Left lung (tissue), 10 donors: Measurements from ENCODE around the gene TBC1D8. TPM values are rescaled to one million over a fixed set of nuclear protein-coding genes. Genes with fewer than 3 reads are reported as not detected.

Experiments
- ATAC-seq: fragments of 200-7000 bp; cut with Tn5 transposase; one replicate; pipeline ENCODE4 v1.9.1; 2020; ENCODE audit warnings: moderate library complexity
- DNase-seq, 4 donors: peaks; one replicate each; pipeline ENCODE4 v3.0.0-alpha.2; 2013 to 2020
- H3K27ac ChIP-seq, 2 donors: fragments of 200-600 bp; sonication (generic) in 1 of 2; one replicate each; pipeline versions ENCODE4 v1.5.0 to v1.8.0; 2020 to 2021
- H3K27me3 ChIP-seq, 2 donors: fragments of 200-600 bp; sonication (generic) in 1 of 2; one replicate each; pipeline versions ENCODE4 v1.5.0 to v1.8.0; 2020 to 2021
- H3K36me3 ChIP-seq, 2 donors: fragments of 200-600 bp; sonication (generic) in 1 of 2; one replicate each; pipeline versions ENCODE4 v1.5.0 to v1.8.0; 2020 to 2021
- H3K4me1 ChIP-seq, 2 donors: fragments of 200-600 bp; one replicate each; pipeline ENCODE4 v1.8.0; 2021
- H3K4me3 ChIP-seq, 2 donors: fragments of 200-600 bp; sonication (generic) in 1 of 2; one replicate each; pipeline versions ENCODE4 v1.5.0 to v1.8.0; 2020 to 2021; ENCODE audit warnings: mild to moderate bottlenecking in 1 of 2
- H3K9me3 ChIP-seq, 2 donors: fragments of 200-600 bp; sonication (generic) in 1 of 2; one replicate each; pipeline versions ENCODE4 v1.5.0 to v1.8.0; 2020 to 2021
- intact Hi-C, 2 donors: fragments of 100-400 bp; cut with DNase I; formaldehyde crosslinking; loops; one replicate each; pipeline versions ENCODE4 v1.11.2 to v1.14.2; 2022
- polyA plus RNA-seq, 6 donors: library from polyadenylated mRNA; unstranded; fragments of 120-200 nt; gene quantifications; one replicate each; pipeline ENCODE4 v1.2.1, GENCODE V29; 2013; ENCODE audit not compliant: insufficient read length in 6 of 6
- total RNA-seq, 2 donors: library from RNA; stranded (reverse); fragmentation: NEBNext Ultra II Directional; extraction: Animal tissue kit (Norgen Biotek cat#: 25700); gene quantifications; one replicate each; pipeline ENCODE4 v1.2.1, GENCODE V29; 2021
- TF ChIP-seq, protein P1 (sequence below), 2 donors: fragments of 200-600 bp; sonication (generic) in 1 of 2; IDR thresholded peaks; one replicate each; pipeline versions ENCODE4 v1.5.0 to v1.8.0; 2021; ENCODE audit warnings: antibody characterized with exemption in 2 of 2
- donor health status: DM: no; HTN: yes; CAD: no.
- donor health status: DM: no; HTN: no; CAD: no.

The TBC1D8 gene
- total and polyA plus RNA-seq, 8 donors = 11.7 to 36.5 (median 32.1) TPM

DNA sequence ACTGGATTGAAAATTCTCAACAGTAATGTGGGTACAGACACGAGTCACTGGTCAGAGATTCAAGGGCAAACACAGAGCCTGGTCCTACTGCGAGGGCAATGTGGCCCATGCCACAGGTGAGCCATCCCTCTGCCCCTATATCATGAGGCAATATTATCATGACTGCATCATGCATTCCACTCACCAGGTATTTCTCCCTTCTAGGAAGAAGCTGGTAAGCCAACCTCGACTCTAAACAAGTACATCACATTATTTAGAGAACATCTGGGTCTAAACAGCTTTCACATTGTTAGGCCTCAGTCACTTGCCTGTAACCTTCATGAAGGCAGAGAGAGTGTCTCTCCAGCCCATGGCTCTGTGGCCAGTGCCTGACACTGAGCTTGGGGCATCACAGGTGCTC, 163.6 kb downstream of the TBC1D8 start:
- no peak overlapping the region for H3K4me3 ChIP-seq
- ATAC-seq (no peak), DNase-seq (peak in 1 of 4 donors; percentile 7)
- no peaks in the 10 kb centered on the region for H3K36me3 ChIP-seq
- H3K4me1 ChIP-seq = no peaks in the 10 kb centered on the region
- TF ChIP-seq, protein P1, sequence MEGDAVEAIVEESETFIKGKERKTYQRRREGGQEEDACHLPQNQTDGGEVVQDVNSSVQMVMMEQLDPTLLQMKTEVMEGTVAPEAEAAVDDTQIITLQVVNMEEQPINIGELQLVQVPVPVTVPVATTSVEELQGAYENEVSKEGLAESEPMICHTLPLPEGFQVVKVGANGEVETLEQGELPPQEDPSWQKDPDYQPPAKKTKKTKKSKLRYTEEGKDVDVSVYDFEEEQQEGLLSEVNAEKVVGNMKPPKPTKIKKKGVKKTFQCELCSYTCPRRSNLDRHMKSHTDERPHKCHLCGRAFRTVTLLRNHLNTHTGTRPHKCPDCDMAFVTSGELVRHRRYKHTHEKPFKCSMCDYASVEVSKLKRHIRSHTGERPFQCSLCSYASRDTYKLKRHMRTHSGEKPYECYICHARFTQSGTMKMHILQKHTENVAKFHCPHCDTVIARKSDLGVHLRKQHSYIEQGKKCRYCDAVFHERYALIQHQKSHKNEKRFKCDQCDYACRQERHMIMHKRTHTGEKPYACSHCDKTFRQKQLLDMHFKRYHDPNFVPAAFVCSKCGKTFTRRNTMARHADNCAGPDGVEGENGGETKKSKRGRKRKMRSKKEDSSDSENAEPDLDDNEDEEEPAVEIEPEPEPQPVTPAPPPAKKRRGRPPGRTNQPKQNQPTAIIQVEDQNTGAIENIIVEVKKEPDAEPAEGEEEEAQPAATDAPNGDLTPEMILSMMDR (IDR thresholded peaks at IDR 0.05) = no peak
- intact Hi-C loops = loop anchor here in 1 of 2 donors (5.0 kb wide), 2 partner anchors 255 to 380 kb away; no protein-coding TSS in a partner anchor
- H3K27me3 ChIP-seq = no peaks in the 10 kb centered on the region
- H3K27ac ChIP-seq = no peak overlapping the region
- no peaks in the 10 kb centered on the region for H3K9me3 ChIP-seq

DNA sequence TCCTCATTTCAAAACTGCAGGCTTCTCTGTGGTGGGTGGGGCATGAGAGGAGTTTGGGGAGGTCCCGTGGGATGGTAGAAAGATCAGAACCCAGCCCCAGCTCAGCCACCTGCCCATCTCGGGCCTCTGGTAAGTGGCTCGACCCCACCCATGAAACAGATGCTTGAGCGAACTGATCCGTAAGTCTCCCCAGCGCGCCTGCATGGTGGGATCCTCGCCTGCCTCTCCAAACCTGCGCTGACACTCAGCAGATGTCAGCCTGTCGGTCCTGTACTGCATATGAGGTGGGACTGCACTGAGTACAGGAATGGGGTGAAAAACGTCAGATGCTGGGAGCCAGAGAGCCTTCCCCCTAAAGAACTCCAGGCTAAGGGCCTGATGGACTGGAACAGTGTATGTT, 165.0 kb downstream of the TBC1D8 start:
- Histone ChIP-seq H3K27me3 (no peaks in the 10 kb centered on the region), H3K36me3 (no peaks in the 10 kb centered on the region), H3K9me3 (no peaks in the 10 kb centered on the region), H3K4me3 (no peak overlapping the region), H3K4me1 (no peaks in the 10 kb centered on the region), H3K27ac (no peak overlapping the region)
- no peak for ATAC-seq
- intact Hi-C loops = loop anchor here in 1 of 2 donors (5.0 kb wide), 2 partner anchors 254 to 379 kb away; no protein-coding TSS in a partner anchor
- no peak for DNase-seq
- TF ChIP-seq, protein P1 (IDR thresholded peaks at IDR 0.05) = no peak

DNA sequence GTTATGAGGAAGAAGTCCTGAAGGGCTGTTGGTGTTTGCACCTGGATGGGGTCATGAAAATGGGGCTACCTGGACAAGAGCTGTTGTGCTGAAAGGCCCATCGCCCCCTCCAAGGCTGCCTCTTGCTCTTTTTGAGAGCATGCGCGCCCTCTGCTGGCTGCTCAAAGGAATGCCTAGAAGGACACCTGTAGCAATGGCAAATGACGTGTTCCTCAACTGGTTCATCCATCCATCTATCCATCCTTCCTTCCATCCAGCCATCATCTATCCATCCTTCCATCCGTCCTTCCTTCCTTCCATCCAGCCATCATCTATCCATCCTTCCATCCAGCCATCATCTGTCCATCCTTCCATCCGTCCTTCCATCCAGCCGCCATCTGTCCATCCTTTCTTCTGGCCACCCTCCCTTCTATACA, 166.3 kb downstream of the TBC1D8 start:
- peak; percentile 56 to 92 (median 78) for DNase-seq
- peak; percentile 87 for ATAC-seq
- H3K4me3 ChIP-seq = no peak overlapping the region
- TF ChIP-seq, protein P1 (IDR thresholded peaks at IDR 0.05) = peak; percentile 86 to 90
- no peaks in the 10 kb centered on the region for H3K4me1 ChIP-seq
- no peaks in the 10 kb centered on the region for H3K36me3 ChIP-seq
- no peaks in the 10 kb centered on the region for H3K9me3 ChIP-seq
- intact Hi-C loops = loop anchor here in 1 of 2 donors (5.0 kb wide), 2 partner anchors 253 to 378 kb away; no protein-coding TSS in a partner anchor
- no peak overlapping the region for H3K27ac ChIP-seq
- H3K27me3 ChIP-seq = no peaks in the 10 kb centered on the region

DNA sequence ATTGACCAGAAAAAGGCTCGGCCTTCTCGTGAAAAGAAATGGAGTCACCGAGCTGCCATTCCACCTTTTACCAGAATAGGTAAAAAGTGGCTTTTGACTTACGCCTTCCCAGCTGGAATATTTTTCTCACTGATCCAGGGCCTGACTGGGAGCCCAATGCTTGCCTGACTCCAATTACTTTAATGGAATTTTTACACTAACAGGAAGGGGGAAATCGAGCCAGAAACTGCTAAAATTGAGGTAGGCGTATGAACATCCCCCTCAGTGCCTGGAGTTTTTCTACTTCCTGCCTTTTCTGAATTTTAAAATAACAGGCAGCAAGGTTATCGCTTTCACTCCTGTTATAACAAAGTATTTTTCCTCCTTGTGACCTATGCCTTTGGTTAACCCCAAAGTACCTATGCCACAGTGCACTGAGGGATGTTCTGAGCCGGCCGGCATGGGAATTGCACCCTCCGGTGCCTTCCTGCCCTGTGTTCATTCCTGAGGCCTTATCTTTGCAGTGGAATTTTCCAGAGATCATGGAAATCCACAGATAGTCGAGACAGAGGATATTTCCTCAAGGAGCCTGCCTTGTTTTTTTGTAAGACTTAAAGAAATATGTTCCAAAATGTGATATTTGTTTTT, 167.4 kb downstream of the TBC1D8 start:
- Histone ChIP-seq H3K9me3 (no peaks in the 10 kb centered on the region), H3K27me3 (no peaks in the 10 kb centered on the region), H3K4me1 (no peaks in the 10 kb centered on the region), H3K27ac (no peak overlapping the region), H3K36me3 (no peaks in the 10 kb centered on the region), H3K4me3 (no peak overlapping the region)
- TF ChIP-seq, protein P1 (IDR thresholded peaks at IDR 0.05) = no peak
- peak; percentile 28 for ATAC-seq
- DNase-seq = no peak
- intact Hi-C loops = no loop called here

DNA sequence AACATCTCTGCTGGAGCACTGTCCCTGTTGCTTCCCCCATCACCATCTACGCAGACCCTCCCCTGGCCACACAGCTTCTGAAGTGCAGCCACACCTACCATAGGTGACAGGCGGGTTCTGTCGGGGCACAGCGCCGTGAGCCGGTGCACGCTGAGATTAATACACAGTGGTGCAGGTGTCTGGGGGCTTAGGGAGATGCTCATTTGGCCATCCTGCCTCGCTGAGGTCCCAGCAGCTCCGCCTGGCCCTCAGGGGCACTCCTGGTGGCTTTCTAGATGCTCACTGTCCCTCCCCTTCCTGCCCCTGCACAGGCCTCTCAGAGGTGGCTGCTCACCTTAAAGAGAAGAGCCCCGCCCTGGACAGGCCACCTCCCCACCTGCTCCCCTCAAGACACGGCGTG, 168.0 kb downstream of the TBC1D8 start:
- DNase-seq (no peak), ATAC-seq (no peak)
- no peak overlapping the region for H3K4me3 ChIP-seq
- H3K36me3 ChIP-seq = no peaks in the 10 kb centered on the region
- no peaks in the 10 kb centered on the region for H3K9me3 ChIP-seq
- no peaks in the 10 kb centered on the region for H3K4me1 ChIP-seq
- intact Hi-C loops = no loop called here
- no peaks in the 10 kb centered on the region for H3K27me3 ChIP-seq
- no peak overlapping the region for H3K27ac ChIP-seq
- TF ChIP-seq, protein P1 (IDR thresholded peaks at IDR 0.05) = no peak
